Sigmoid colon (tissue), 4 donors: ENCODE results near the gene RAI2.

Experiments
- POLR2AphosphoS5 ChIP-seq, 4 donors: sonication (generic); formaldehyde crosslinking; IDR thresholded peaks; one replicate each; pipeline ENCODE4 v1.6.1; 2017; ENCODE audit warnings: antibody characterized with exemption in 4 of 4
- TF ChIP-seq, protein P1 (sequence below), 4 experiments: fragments of 450-650 bp in 3 of 4; fragments of 200-600 bp in 1 of 4; IDR thresholded peaks; one replicate each; pipeline ENCODE4 v1.5.1; 2016 to 2019; ENCODE audit warnings: antibody characterized with exemption in 4 of 4, mild to moderate bottlenecking in 3 of 4, moderate library complexity in 2 of 4

DNA sequence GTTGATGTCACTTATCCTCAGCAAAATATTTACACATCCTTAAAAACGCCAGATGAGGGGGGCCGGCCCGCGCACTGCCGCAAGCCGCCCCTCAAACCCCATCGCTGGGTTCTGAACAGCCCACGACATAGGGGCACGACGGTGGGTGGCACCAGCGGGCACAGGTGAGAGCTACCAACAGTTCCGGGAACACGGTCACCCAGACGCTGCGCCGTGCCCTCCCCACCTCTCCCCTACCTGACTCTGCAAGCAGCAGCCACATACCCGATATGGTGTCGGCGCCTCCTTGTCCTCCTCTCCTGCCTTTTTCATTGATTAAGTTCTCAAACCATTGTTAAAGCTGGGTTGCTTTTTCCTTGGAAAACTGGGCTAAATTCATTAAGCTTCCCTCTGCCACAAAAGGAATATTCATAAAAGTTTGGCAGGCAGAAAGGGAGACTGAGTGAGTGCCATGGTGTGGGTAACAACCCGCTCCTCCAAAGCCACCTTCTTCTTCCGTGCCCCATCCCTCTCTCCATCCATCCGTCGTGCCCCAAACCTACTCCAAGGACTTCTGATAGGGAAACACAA lies 1.4 kb downstream of the RAI2 start:
- TF ChIP-seq, protein P1, sequence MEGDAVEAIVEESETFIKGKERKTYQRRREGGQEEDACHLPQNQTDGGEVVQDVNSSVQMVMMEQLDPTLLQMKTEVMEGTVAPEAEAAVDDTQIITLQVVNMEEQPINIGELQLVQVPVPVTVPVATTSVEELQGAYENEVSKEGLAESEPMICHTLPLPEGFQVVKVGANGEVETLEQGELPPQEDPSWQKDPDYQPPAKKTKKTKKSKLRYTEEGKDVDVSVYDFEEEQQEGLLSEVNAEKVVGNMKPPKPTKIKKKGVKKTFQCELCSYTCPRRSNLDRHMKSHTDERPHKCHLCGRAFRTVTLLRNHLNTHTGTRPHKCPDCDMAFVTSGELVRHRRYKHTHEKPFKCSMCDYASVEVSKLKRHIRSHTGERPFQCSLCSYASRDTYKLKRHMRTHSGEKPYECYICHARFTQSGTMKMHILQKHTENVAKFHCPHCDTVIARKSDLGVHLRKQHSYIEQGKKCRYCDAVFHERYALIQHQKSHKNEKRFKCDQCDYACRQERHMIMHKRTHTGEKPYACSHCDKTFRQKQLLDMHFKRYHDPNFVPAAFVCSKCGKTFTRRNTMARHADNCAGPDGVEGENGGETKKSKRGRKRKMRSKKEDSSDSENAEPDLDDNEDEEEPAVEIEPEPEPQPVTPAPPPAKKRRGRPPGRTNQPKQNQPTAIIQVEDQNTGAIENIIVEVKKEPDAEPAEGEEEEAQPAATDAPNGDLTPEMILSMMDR (IDR thresholded peaks at IDR 0.05): no peak
- no peak for TF ChIP-seq POLR2AphosphoS5 (IDR thresholded peaks at IDR 0.05)
